A172 (cell line): Measurements from ENCODE around the gene CBX6. TPM values are rescaled to one million over a fixed set of nuclear protein-coding genes. Genes with fewer than 3 reads are reported as not detected.
"Not testable (repeated sequence)": the region's sequence is repeated elsewhere in the genome, so short reads cannot be mapped to it uniquely, and the experiment has no call there.

Experiments used
- DNase-seq: peaks from one replicate; pipeline ENCODE4 v3.0.0-alpha.2; 2015; ENCODE audit warnings: low spot score
- total RNA-seq: library from RNA; depleted of rRNA; stranded (reverse); fragments of >200 nt; shearing (Covaris generic); gene quantifications from 2 replicates; pipeline ENCODE4 v1.2.3, GENCODE V29; 2014; rRNA removed

Gene CBX6
- total RNA-seq = 20.1 and 20.9 TPM in 2 replicates

- DNase-seq = peak; percentile 55
Measured at GRCh38 chr22:38872172-38872830, at the start of gene CBX6. Gene CBX6, minus strand, starts transcription at chr22:38872216. Its CDS starts 26 bp downstream, at chr22:38872190.

GRCh38 chr22:38921806-38922205 lies 49.8 kb upstream of the CBX6 start:
- DNase-seq = no peak

DNA sequence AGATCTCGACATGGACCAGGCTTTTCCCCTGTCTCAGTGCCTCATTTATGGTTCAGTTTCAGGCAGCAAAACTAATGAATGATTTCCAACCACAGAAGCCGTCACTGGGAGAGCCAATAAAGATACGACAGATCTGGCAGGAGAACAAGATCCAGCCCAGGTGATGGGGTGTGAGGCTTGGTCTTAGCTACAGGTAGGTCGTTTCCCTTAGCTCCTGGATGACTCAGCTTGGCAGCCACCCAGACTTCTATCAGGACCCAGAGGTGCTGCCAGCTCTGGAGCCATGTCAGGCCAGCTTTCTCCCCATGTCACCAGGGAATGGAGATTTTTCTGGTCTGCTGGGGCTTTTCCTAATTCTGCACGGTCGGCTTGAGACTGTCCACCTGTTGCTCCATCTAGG lies 49.1 kb upstream of the CBX6 start:
- DNase-seq = no peak

- no peak for DNase-seq
Measured at GRCh38 chr22:38919631-38920190, 47.7 kb upstream of the CBX6 start.

- no peak for DNase-seq
Measured at GRCh38 chr22:38911434-38911833, 39.4 kb upstream of the CBX6 start.

- no peak for DNase-seq
Measured at GRCh38 chr22:38907767-38908166, 35.8 kb upstream of the CBX6 start.

- no peak for DNase-seq
Measured at GRCh38 chr22:38906052-38906451, 34.0 kb upstream of the CBX6 start.

GRCh38 chr22:38904052-38904617 lies 32.1 kb upstream of the CBX6 start:
- DNase-seq = not testable (repeated sequence)

DNA sequence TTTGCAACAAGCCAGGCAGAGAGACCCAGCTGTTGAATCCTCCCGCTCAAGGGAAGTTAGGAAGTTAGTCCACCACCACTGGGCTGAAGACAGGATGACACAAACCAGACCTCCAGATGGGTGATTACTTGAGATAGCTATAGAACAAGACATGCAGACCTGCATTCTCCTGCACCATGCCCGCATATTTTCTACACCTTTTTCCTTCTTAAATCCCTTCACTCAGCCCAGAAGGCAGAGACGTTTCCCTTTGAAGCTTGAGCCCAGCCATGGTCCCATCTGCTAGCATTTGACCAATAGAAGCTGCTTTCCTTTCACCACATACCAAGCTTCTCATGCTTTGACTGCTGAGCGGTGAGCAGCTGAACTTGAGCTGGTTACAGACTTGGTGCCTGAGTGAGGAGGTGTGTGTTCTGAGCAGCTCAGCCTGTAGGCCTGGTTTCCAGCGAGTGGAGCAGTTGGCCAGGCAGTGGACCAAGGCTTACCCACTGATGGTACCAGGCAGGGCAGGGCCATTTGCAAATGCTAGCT lies 29.2 kb upstream of the CBX6 start:
- no peak for DNase-seq

GRCh38 chr22:38900677-38901076 lies 28.7 kb upstream of the CBX6 start:
- DNase-seq = no peak

GRCh38 chr22:38891256-38891655 lies 19.2 kb upstream of the CBX6 start:
- no peak for DNase-seq

DNA sequence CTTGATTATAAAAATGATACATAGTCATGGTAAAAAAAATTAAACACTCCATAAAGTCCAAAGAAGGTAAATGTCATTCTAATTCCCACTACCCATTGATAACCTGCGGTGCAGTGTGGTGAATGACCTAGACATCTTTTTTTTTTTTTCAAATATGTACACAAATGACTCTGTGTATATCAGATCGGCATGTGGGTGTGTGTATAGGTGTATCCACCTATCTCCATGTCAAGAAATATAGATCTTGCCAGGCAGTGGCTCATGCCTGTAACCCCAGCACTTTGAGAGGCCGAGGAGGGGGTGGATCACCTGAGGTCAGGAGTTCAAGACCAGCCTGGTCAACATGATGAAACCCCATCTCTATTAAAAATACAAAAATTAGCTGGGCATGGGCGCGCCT lies 18.4 kb upstream of the CBX6 start:
- no peak for DNase-seq

DNA sequence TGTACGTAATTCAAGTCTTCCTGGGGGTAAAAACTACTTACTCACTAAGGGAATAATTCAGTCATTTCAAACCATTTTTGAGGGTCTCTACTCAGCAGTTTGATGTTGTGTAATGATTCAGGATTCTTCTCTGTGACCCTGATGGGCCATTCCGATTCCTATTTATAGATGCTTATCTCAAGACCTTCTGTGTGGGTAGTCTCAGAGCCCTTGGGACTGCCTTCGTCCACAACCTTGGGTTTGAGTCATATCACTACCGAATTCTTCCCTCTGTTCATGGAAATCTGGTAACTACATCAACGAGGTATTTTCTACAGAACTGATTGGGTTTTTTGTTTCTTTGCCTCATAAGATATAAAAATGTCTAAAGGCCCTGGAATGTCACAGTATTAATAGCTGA lies 14.3 kb upstream of the CBX6 start:
- no peak for DNase-seq

- DNase-seq = no peak
Measured at GRCh38 chr22:38882972-38883622, 11.1 kb upstream of the CBX6 start.

GRCh38 chr22:38881997-38882879 lies 10.2 kb upstream of the CBX6 start:
- DNase-seq = no peak

DNA sequence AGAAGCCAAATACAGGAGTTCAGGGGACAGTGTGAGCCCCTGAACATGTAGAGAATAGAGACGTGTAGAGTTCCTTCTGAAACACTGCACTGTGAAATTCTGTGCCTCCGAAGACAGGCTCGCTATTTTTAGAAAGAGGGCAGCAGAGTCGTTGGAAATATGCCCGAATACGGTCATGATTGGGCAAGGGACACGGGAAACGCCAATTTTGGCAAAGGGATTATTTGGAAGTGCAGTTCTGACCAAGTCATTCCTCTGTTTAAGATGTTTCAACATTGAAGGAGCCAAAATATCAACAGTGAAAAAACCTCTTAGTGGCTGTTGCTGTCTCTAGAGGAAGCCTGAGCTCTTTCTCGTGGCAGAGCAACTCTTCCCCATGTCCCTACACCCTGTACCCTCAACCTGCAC lies 9.5 kb upstream of the CBX6 start:
- DNase-seq = no peak

GRCh38 chr22:38879961-38880360 lies 7.9 kb upstream of the CBX6 start:
- DNase-seq = no peak

DNA sequence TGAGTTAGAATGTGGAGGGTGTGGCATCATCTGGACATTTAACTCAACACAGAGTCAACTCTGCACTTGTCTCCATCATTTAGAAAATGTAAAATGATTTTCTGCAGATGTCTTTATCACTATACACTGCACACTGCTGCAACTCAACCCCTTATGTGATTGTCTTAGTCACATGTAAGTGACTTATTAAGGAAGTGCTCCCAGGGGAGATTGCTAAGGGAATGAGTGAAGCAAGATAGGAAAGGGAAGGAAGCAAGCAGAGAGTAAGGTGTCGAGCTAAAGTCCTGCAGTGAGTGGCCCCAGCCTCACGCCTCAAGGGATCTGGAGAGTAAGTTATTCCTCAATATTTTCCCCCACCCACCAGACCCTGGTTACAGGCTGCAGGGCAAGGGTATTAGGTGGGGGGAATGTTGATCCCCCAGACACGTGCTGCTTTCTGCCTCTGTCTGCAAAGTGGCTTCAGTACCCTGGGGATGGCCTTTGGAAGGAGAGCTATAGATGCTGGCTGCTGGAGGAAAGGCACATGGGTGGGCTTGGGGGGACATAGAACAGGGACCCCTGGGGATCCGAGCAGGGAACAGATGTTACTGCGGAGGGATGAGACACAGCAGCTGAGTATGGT lies 7.2 kb upstream of the CBX6 start:
- DNase-seq = no peak

- no peak for DNase-seq
Measured at GRCh38 chr22:38878001-38878400, 6.0 kb upstream of the CBX6 start.

DNA sequence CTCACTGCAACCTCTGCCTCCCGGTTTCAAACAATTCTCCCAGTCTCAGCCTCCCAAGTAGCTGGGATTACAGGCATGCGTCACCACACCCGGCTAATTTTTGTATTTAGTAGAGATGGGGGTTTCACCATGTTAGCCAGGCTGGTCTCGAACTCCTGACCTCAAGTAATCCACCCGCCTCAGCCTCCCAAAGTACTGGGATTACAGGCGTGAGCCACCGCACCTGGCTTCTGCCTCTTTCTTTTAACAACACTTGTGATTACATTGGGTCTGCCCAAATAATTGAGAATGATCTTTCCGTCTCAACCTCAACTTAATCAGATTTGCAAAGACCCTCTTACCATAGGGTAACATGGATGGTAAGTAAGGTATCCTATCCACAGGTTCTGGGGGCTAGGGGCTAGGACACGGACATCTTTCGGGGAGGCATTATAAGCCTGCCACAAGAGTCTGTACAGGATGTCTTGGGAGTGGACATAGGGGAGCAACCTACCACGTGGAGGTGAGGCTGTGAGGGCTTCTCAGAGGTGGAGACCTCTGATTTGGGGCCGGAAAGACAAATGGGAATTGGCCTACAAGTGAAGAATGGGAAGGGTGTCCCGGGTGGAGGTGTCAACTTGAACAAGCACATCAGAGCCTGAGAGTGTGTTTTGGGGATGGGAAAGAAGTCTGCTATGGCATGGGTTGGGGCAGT lies 2.7 kb upstream of the CBX6 start:
- DNase-seq = no peak
